Astrocyte (in vitro differentiated cells and primary cell): ENCODE measurements around the gene XXYLT1. TPM values are rescaled to one million over a fixed set of nuclear protein-coding genes. Genes with fewer than 3 reads are reported as not detected.

ENCODE experiments used
- DNase-seq: peaks from one replicate; pipeline ENCODE4 v3.0.0-alpha.2; 2010; ENCODE audit warnings: low read depth
- FAIRE-seq: peaks from 2 replicates; lab custom pipeline; 2011; peaks lifted over from hg19 to GRCh38; lab: Jason Lieb, UNC
- H2AFZ ChIP-seq: 2 replicates; pipeline ENCODE4 v1.6.0; 2012; ENCODE audit warnings: low read depth, low read length, inconsistent platforms
- H3K27ac ChIP-seq: 2 replicates; pipeline ENCODE4 v1.5.1; 2011; ENCODE audit warnings: low read depth, low read length, inconsistent platforms
- H3K27me3 ChIP-seq: 2 replicates; pipeline ENCODE4 v1.6.0; 2011; ENCODE audit warnings: low read length, inconsistent platforms; ENCODE audit not compliant: insufficient read depth
- H3K36me3 ChIP-seq: 2 replicates; pipeline ENCODE4 v1.5.1; 2011; ENCODE audit warnings: low read length, inconsistent platforms; ENCODE audit not compliant: insufficient read depth
- H3K4me1 ChIP-seq: 2 replicates; pipeline ENCODE4 v1.5.1; 2011; ENCODE audit warnings: low read length, inconsistent platforms; ENCODE audit not compliant: insufficient read depth
- H3K4me2 ChIP-seq: 2 replicates; pipeline ENCODE4 v1.6.0; 2012; ENCODE audit warnings: low read length, inconsistent platforms
- H3K4me3 ChIP-seq: 2 replicates; pipeline ENCODE4 v1.5.1; 2011; ENCODE audit warnings: low read depth, mild to moderate bottlenecking, low read length, inconsistent platforms; ENCODE audit not compliant: insufficient read depth
- H3K79me2 ChIP-seq: 2 replicates; pipeline ENCODE4 v1.6.0; 2012; ENCODE audit warnings: mild to moderate bottlenecking, low read length, inconsistent platforms; ENCODE audit not compliant: insufficient read depth
- H3K9ac ChIP-seq: 2 replicates; pipeline ENCODE4 v1.6.0; 2012; ENCODE audit warnings: mild to moderate bottlenecking, low read length, inconsistent platforms
- H3K9me3 ChIP-seq: 2 replicates; pipeline ENCODE4 v1.5.1; 2012; ENCODE audit warnings: low read depth, mild to moderate bottlenecking, low read length, inconsistent platforms; ENCODE audit not compliant: insufficient read depth
- H4K20me1 ChIP-seq: 2 replicates; pipeline ENCODE4 v1.6.0; 2012; ENCODE audit warnings: low read length, inconsistent platforms; ENCODE audit not compliant: insufficient read depth
- H3K27ac Mint-ChIP-seq: one replicate; pipeline ENCODE4 v1.8.0; 2021; ENCODE audit warnings: mild to moderate bottlenecking, mixed read lengths; ENCODE audit not compliant: unreplicated experiment
- H3K27me3 Mint-ChIP-seq: one replicate; pipeline ENCODE4 v1.8.0; 2021; ENCODE audit warnings: low read depth, mixed read lengths; ENCODE audit not compliant: unreplicated experiment
- H3K36me3 Mint-ChIP-seq: one replicate; pipeline ENCODE4 v1.8.0; 2021; ENCODE audit warnings: low read depth, mixed read lengths; ENCODE audit not compliant: unreplicated experiment
- H3K4me1 Mint-ChIP-seq: one replicate; pipeline ENCODE4 v1.8.0; 2021; ENCODE audit warnings: low read depth, mixed read lengths; ENCODE audit not compliant: unreplicated experiment
- H3K4me3 Mint-ChIP-seq: one replicate; pipeline ENCODE4 v1.8.0; 2021; ENCODE audit warnings: mild to moderate bottlenecking, moderate library complexity, mixed read lengths; ENCODE audit not compliant: unreplicated experiment
- H3K9me3 Mint-ChIP-seq: one replicate; pipeline ENCODE4 v1.8.0; 2021; ENCODE audit warnings: mild to moderate bottlenecking, mixed read lengths; ENCODE audit not compliant: unreplicated experiment
- EZH2 ChIP-seq: IDR thresholded peaks from 2 replicates; pipeline ENCODE4 v1.6.1; 2012; ENCODE audit warnings: mild to moderate bottlenecking, low read length, inconsistent platforms; ENCODE audit not compliant: insufficient read depth
- total RNA-seq: library from RNA; stranded (reverse); gene quantifications from 2 replicates; pipeline ENCODE4 v1.2.1, GENCODE V29; 2021
- TF ChIP-seq, protein P1 (sequence below): IDR thresholded peaks from 2 replicates; pipeline ENCODE4 v1.5.1; 2011; ENCODE audit warnings: low read depth, mild to moderate bottlenecking, inconsistent platforms, low read length, moderate library complexity; ENCODE audit not compliant: insufficient read depth

The XXYLT1 gene
- total RNA-seq, 1 donor from 2014 or later = 26.2 TPM

DNA sequence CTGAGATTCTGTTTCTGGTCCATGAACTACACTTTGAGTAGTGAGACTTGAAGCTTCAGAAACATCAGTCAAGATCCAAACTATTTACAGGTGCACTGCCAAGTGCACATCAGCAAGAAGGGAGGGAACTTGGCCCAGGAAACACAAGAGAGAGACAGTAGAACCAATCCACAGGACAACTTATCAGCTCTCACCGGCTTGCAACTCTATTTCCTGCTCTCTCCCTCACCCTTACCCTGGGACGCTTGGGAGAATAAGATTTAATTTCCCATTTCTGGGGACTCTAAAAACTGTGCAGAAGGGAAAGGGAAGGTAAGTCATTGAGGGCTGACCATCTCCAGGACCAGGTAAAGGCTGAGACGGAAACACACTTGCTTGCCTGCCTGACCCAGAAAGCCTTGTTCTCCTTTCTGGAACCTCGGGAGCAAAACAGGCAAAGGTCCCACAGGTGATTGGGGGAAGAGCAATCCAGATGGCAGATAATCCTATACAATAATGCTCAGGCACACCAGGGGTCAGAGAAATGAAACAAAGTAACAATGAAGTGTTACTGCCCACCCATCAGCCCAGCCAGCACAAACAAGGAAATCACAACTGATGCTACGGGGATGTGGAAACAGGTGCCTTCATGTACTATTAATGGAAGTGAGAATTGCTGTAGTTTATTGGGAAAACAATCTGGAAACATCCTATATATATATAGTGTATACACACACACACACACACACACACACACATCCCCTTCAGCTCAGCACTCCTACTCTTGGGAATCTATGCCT, 154.4 kb downstream of the XXYLT1 start:
- Histone ChIP-seq H3K27ac (no peak overlapping the region), H3K4me3 (no peak overlapping the region), H3K36me3 (no peaks in the 10 kb centered on the region), H3K9me3 (no peaks in the 10 kb centered on the region), H4K20me1 (no peaks in the 10 kb centered on the region), H3K79me2 (no peaks in the 10 kb centered on the region), H3K4me2 (no peak overlapping the region), H3K27me3 (no peaks in the 10 kb centered on the region), H3K9ac (no peak overlapping the region), H3K4me1 (peaks cover 35% of the 10 kb centered on the region), H2AFZ (no peak overlapping the region)
- DNase-seq (no peak), FAIRE-seq (no peak)
- no peak for TF ChIP-seq EZH2
- TF ChIP-seq, protein P1, sequence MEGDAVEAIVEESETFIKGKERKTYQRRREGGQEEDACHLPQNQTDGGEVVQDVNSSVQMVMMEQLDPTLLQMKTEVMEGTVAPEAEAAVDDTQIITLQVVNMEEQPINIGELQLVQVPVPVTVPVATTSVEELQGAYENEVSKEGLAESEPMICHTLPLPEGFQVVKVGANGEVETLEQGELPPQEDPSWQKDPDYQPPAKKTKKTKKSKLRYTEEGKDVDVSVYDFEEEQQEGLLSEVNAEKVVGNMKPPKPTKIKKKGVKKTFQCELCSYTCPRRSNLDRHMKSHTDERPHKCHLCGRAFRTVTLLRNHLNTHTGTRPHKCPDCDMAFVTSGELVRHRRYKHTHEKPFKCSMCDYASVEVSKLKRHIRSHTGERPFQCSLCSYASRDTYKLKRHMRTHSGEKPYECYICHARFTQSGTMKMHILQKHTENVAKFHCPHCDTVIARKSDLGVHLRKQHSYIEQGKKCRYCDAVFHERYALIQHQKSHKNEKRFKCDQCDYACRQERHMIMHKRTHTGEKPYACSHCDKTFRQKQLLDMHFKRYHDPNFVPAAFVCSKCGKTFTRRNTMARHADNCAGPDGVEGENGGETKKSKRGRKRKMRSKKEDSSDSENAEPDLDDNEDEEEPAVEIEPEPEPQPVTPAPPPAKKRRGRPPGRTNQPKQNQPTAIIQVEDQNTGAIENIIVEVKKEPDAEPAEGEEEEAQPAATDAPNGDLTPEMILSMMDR = no peak
- peaks cover 18% of the 10 kb centered on the region for H3K4me1 Mint-ChIP-seq
- H3K9me3 Mint-ChIP-seq = no peaks in the 10 kb centered on the region
- no peaks in the 10 kb centered on the region for H3K36me3 Mint-ChIP-seq
- H3K27ac Mint-ChIP-seq = no peak overlapping the region
- H3K4me3 Mint-ChIP-seq = no peak overlapping the region
- no peaks in the 10 kb centered on the region for H3K27me3 Mint-ChIP-seq

DNA sequence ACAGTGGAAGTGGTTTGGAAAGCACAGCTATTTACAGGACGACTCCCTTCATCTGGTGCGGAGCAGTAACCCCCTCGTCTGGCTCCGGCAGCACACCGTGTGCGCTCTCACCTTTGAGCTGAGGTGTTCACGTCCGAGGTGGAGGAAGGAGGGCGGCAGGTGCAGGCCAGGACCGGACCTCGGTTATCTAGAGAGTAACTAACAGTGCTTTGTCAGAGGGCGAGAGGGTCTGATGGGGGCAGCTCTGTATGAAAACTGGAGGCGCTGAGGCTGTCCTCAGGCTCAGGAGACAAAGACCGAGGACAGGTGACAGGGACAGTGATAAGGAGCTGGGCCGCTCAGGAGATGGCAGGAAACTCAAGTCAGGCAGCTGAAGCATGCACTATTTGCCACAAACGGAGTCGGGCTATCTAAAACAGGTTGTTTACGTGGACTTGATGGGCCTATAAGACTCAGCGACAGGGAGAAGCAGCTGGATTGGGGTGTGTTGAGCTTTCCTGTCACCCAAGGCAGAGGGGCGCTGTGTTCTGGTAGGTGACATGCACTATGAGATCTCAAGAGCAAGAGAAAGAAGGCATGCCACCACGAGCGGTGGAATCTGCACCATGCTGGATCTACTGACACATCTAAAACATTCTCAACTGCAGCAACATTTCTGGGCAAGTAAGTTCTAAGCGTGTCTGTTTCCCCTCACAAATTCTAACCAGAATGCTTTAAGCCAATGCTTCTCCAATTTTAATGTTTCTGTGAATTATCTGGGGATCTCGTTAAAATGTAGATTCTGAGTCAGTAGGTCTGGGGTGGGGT, 155.2 kb downstream of the XXYLT1 start:
- H3K4me2 ChIP-seq = no peak overlapping the region
- no peaks in the 10 kb centered on the region for H3K9me3 Mint-ChIP-seq
- DNase-seq (no peak), FAIRE-seq (no peak)
- H3K4me3 ChIP-seq = no peak overlapping the region
- no peak overlapping the region for H3K27ac Mint-ChIP-seq
- H2AFZ ChIP-seq = no peak overlapping the region
- H3K36me3 Mint-ChIP-seq = no peaks in the 10 kb centered on the region
- H3K27ac ChIP-seq = no peak overlapping the region
- no peaks in the 10 kb centered on the region for H3K27me3 Mint-ChIP-seq
- no peak for TF ChIP-seq EZH2
- TF ChIP-seq, protein P1 = no peak
- no peak overlapping the region for H3K4me3 Mint-ChIP-seq
- H4K20me1 ChIP-seq = no peaks in the 10 kb centered on the region
- no peaks in the 10 kb centered on the region for H3K27me3 ChIP-seq
- no peaks in the 10 kb centered on the region for H3K9me3 ChIP-seq
- H3K79me2 ChIP-seq = no peaks in the 10 kb centered on the region
- H3K4me1 Mint-ChIP-seq = peaks cover 18% of the 10 kb centered on the region
- H3K4me1 ChIP-seq = peaks cover 33% of the 10 kb centered on the region
- H3K36me3 ChIP-seq = no peaks in the 10 kb centered on the region
- no peak overlapping the region for H3K9ac ChIP-seq
